Endometrial microvascular endothelial cells (primary cell): ENCODE measurements around the gene KDM5C. TPM values are rescaled to one million over a fixed set of nuclear protein-coding genes. Genes with fewer than 3 reads are reported as not detected.

Source experiments
- in situ Hi-C: cut with HindIII; loops from 2 replicates; pipeline ENCODE4 v1.10.0; 2017; ENCODE audit warnings: low sequenced_read_pairs, low pct_unique_long_range_greater_than_20kb; ENCODE audit errors: inconsistent ontology term
- total RNA-seq: library from RNA; depleted of rRNA; stranded (reverse); fragments of >200 nt; gene quantifications from one replicate; pipeline ENCODE4 v1.2.3, GENCODE V29; 2015; ENCODE audit errors: inconsistent ontology term

Gene KDM5C
- total RNA-seq, 1 donor from 2014 or later, result 61.4 TPM

DNA sequence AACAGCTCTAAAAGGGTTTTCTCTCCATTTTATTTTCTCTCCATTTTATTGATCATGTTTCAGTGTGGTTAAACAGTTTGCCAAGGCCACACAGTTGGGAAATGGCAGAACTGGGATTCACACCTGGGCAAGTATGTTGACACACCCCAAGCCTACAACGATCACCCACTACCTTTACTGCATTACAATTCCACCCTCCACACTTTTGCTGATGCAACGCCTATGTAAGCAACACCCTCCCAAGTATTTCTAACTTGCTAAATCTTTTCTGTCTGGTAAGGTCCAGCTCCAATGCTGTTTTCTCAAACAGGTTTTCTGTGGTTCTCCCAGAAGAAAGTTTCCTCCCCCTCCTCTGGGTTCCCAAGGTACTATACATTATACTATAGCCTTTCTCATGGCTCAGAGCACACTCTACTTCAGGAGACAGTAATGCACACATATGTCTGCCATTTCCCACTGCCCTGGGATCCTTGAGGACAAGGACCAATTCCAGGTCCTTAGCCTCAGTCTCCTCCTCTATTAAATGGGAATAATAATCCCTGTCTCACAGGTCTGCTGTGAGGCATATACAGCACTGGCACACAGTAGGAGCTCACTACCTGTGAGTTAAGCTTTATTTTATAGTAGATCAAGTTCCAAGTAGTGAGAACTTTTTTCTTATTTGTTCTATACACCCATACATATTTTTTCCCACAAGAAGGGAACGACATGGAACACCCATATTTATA, 28.4 kb upstream of the KDM5C start:
- in situ Hi-C loops, result no loop called here

- in situ Hi-C loops, result no loop called here
These were observed 26.3 kb upstream of the KDM5C start for GRCh38 chrX:53251307-53251706.

GRCh38 chrX:53250556-53250955, 25.5 kb upstream of the KDM5C start:
- in situ Hi-C loops, result no loop called here

DNA sequence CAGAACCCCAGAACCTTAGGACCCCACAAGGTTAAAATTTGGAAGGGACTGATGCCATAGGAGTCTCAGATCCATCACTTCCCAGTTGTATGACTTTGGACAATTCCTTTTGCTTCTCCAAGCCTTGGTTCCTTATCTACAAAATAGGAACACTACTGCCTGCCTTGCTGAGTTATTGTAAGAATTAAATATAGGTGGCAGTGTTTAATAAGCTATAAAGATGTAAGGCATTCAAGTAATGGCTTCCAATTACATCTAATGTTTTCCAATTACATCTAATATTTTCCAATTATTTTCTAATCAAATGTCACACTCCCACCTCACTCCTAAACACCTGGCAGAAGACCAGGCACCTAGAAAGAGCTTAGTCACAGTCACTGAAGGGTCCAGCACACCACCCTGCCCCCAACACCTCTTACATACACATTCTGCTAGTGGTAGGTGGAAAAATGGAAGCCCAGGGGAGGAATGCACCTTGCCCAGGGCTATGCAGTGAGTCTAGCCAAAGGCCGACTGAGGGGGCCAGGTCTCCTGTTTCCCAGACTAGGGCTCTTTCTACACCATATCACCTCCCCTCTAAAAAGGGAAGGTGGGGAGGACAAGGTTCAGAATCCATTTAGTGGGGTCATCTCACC, 24.5 kb upstream of the KDM5C start:
- in situ Hi-C loops, result no loop called here

DNA sequence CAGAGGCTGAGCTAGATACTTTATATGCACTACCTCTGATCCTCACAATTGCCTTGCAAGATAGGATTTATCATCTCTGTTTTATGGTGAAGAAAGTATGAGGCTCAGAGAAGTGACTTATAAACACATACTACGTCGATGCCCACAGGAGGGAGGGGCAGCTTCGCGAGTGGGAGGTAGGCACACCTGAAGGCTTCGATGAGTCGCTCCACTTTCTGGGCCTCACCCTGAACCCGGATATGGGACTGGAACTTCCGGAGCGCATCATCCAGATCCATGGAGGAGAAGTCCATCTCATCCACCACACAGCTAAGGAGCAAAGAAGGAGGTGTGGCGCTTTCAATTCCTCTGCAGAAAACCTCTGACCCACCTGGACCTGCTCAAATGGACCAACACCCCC, 22.9 kb upstream of the KDM5C start:
- in situ Hi-C loops, result no loop called here

DNA sequence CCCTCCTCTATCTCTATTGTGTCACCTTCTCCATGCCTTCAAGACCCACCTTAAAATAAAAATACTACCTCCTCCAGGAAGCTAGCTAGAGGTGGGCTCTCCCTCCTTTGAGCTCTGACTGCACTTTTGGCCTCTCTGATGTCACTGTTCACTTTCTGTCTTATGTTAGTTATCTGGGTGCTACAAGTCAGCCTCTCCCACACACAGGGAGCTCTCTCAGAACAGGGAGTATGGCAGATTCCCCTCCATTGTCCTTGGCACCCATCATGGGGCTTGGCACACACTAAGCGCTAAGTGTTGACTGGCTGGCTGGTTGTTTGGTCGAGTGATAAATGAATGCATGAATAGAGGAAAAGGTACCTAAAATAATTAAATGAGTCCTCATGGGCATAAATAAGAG, 21.2 kb upstream of the KDM5C start:
- in situ Hi-C loops, result no loop called here

- in situ Hi-C loops, result no loop called here
These were observed 19.6 kb upstream of the KDM5C start for GRCh38 chrX:53244610-53245009.

GRCh38 chrX:53242310-53242709, 17.3 kb upstream of the KDM5C start:
- in situ Hi-C loops, result no loop called here

DNA sequence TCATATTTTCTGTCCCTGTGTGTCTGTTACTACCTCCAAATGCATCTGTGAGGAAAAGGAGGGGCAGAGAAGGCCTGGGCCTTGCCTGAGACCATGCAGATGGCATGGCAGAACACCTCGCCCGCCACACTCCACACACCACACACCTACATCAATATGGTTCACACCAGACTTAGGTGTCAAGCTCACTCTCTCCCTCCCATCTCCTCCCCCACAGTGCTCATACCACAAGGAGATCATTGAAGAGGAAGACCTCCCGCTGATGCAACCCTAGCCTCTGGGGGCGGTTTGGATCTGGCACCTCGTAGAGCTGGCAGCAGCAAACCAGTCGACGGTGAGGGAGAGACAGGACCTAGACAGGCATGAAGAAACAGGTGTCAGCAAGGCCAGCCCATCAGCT, 16.6 kb upstream of the KDM5C start:
- in situ Hi-C loops, result no loop called here

GRCh38 chrX:53239474-53239873, 14.5 kb upstream of the KDM5C start:
- in situ Hi-C loops, result no loop called here

DNA sequence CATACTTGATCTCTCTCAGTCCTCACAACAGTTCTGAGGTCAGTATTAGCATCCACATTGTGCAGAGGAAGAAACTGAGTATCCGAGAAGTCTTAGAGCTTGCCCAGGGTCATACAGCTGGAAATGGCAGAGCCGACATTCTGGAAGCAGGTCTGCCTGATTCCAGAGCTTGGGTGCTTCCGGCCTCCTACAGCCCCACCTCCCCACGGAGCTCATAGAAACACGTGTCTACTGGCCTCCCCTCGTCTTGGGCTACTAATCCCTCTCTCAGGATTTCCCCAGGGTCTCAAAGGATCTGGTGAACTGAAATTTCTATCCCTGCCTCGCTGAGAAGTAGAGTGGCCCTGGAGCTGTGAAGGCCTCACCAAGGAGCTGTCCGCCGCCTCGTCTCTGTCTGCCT, 12.0 kb upstream of the KDM5C start:
- in situ Hi-C loops, result no loop called here

DNA sequence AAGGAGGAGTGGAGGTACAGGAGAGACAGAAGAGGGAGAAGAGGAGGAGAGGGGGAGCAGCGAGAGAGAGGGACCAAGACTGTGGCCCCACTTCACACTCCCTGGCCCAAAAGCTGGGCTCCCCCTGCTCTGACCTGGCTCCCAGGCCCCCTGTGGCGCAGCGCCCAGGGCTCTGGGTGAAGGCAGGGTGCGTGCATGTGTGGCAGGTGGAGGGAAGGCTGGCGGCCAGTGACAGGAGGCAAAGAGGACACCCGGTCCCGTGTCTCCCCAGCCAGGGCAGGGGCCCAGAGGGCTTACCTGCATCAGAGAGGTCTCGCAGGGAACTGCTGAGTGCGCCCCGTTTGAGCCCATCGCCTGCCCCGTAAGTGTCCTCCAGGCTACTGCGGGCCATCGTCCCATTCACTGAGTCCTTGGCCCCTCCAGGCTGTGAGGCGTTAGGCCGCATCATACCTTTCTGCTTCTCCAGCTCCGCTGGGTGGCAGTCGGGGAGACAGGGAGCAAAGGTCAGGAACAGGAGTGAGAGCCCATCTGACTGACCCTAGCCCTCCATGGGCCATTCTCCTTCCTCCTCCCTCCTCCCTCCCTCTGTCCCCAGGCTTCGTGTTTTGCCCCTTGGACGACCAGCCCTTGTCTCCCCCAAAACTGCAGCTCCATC, 11.1 kb upstream of the KDM5C start:
- in situ Hi-C loops, result no loop called here

- in situ Hi-C loops, result no loop called here
These were observed 10.6 kb upstream of the KDM5C start for GRCh38 chrX:53235566-53235965.

DNA sequence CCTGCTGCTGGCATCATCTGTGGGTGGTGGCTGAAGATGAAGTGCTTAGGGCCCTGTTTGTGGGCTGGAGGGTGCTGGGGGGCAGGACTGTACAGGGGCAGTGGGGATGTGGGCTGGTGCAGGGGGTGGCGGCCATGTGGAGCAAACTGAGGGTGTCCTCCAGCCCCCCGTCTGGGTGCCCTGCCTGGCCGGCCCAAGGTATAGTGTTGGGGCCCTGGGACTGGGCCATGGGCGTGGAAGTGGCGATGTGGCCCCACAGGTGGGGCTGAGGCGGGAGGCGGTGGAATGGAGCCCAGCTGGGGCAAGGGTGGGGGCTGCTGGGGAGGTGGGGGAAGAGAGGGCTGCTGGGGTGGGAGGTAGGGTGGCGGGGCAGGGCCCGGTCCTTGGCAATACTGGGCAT, 9.5 kb upstream of the KDM5C start:
- in situ Hi-C loops, result no loop called here

GRCh38 chrX:53233536-53233935, 8.5 kb upstream of the KDM5C start:
- in situ Hi-C loops, result no loop called here

GRCh38 chrX:53230116-53230515, 5.1 kb upstream of the KDM5C start:
- in situ Hi-C loops, result no loop called here

GRCh38 chrX:53227224-53227765, 2.3 kb upstream of the KDM5C start:
- in situ Hi-C loops, result no loop called here

GRCh38 chrX:53223955-53224859, 800 bp downstream of the KDM5C start:
- in situ Hi-C loops, result no loop called here

- in situ Hi-C loops, result no loop called here
These were observed 1.8 kb downstream of the KDM5C start for GRCh38 chrX:53223068-53223693.
